Endodermal cell (in vitro differentiated cells): ENCODE measurements around the gene WDR86. TPM values are rescaled to one million over a fixed set of nuclear protein-coding genes. Genes with fewer than 3 reads are reported as not detected.

Experiments used
- DNase-seq: peaks from one replicate; pipeline ENCODE4 v3.0.0-alpha.2; 2017
- H3K27ac ChIP-seq: 2 replicates; pipeline ENCODE4 v1.5.1; 2013; ENCODE audit warnings: mild to moderate bottlenecking, low read depth, low read length, moderate library complexity
- H3K27me3 ChIP-seq: 2 replicates; pipeline ENCODE4 v1.6.1; 2013; ENCODE audit warnings: mild to moderate bottlenecking, low read length, moderate library complexity; ENCODE audit not compliant: insufficient read depth, control insufficient read depth, poor library complexity, severe bottlenecking
- H3K36me3 ChIP-seq: 2 replicates; pipeline ENCODE4 v1.7.0; 2013; ENCODE audit warnings: mild to moderate bottlenecking, low read length, moderate library complexity; ENCODE audit not compliant: control insufficient read depth, insufficient read depth
- H3K4me1 ChIP-seq: one replicate; pipeline ENCODE4 v1.7.0; 2013; ENCODE audit warnings: low read length; ENCODE audit not compliant: control insufficient read depth, insufficient read depth
- H3K4me3 ChIP-seq: 2 replicates; pipeline ENCODE4 v1.5.1; 2013; ENCODE audit warnings: mild to moderate bottlenecking, low read length, moderate library complexity
- H3K9ac ChIP-seq: 2 replicates; pipeline ENCODE4 v1.6.1; 2013; ENCODE audit warnings: mild to moderate bottlenecking, low read length, moderate library complexity; ENCODE audit not compliant: poor library complexity, severe bottlenecking; ENCODE audit errors: extremely low read depth
- H3K9me3 ChIP-seq: 2 replicates; pipeline ENCODE4 v1.6.1; 2013; ENCODE audit warnings: mild to moderate bottlenecking, low read length, moderate library complexity; ENCODE audit not compliant: control insufficient read depth
- H3K27ac Mint-ChIP-seq: 2 replicates; pipeline ENCODE4 v1.8.0; 2020; ENCODE audit warnings: mixed read lengths
- H3K27me3 Mint-ChIP-seq: 2 replicates; pipeline ENCODE4 v1.8.0; 2021; ENCODE audit warnings: mild to moderate bottlenecking, mixed read lengths; ENCODE audit not compliant: insufficient read depth
- H3K36me3 Mint-ChIP-seq: 2 replicates; pipeline ENCODE4 v1.8.0; 2020; ENCODE audit warnings: low read depth, mixed read lengths
- H3K4me1 Mint-ChIP-seq: 2 replicates; pipeline ENCODE4 v1.8.0; 2020; ENCODE audit warnings: mixed read lengths
- H3K4me3 Mint-ChIP-seq: 2 replicates; pipeline ENCODE4 v1.8.0; 2020; ENCODE audit warnings: mild to moderate bottlenecking, moderate library complexity, mixed read lengths
- H3K9me3 Mint-ChIP-seq: 2 replicates; pipeline ENCODE4 v1.8.0; 2020; ENCODE audit warnings: mild to moderate bottlenecking, mixed read lengths
- CTCF ChIP-seq: fragments of 200-600 bp; sonication (generic); conservative IDR thresholded peaks from 2 replicates; pipeline ENCODE4 v1.5.0; 2021; ENCODE audit warnings: antibody characterized with exemption, mild to moderate bottlenecking
- WGBS, 2 experiments: methylation state at CpG; one replicate each; pipeline versions ENCODE4 v1.1.5 to v1.1.7; 2013; ENCODE audit warnings: missing lambda C conversion rate in 2 of 2, mixed read lengths in 1 of 2; ENCODE audit not compliant: insufficient coverage in 1 of 2, insufficient read length in 1 of 2; 5-methylcytosine and 5-hydroxymethylcytosine counted together
- total RNA-seq, 2 donors: library from RNA; stranded (reverse); fragmentation: NEBNext Ultra II Directional in 1 of 2; extraction: Animal tissue kit (Norgen Biotek cat#: 25700) in 1 of 2; gene quantifications; 2 replicates in 1 of 2; 3 replicates in 1 of 2; pipeline ENCODE4 v1.2.1, GENCODE V29; 2021

WDR86 gene
- total RNA-seq, 2 donors from 2014 or later = 83.3 to 94.2 TPM

GRCh38 chr7:151391358-151391730, 18.5 kb downstream of the WDR86 start:
- no peaks in the 10 kb centered on the region for H3K27me3 Mint-ChIP-seq
- H3K27ac Mint-ChIP-seq = no peak overlapping the region

GRCh38 chr7:151390598-151391357, 19.1 kb downstream of the WDR86 start:
- no peak overlapping the region for H3K27ac Mint-ChIP-seq
- 86 to 89% methylated on average over 12 to 25 of the region's 25 CpGs for WGBS, 2 experiments

More at GRCh38 chr7:151391358-151391730, 18.5 kb downstream of the WDR86 start:
- Histone ChIP-seq H3K27me3 (no peaks in the 10 kb centered on the region), H3K36me3 (peaks cover 27% of the 10 kb centered on the region), H3K9me3 (no peaks in the 10 kb centered on the region), H3K27ac (no peak overlapping the region), H3K9ac (no peak overlapping the region), H3K4me1 (no peaks in the 10 kb centered on the region), H3K4me3 (no peak overlapping the region)
- no peak for DNase-seq
- WGBS, 2 experiments = 93 to 94% methylated on average over 7 to 9 of the region's 9 CpGs
- TF ChIP-seq CTCF = no peak
- Mint-ChIP-seq H3K9me3 (no peaks in the 10 kb centered on the region), H3K4me3 (no peak overlapping the region), H3K36me3 (peaks cover 36% of the 10 kb centered on the region), H3K4me1 (no peaks in the 10 kb centered on the region)

GRCh38 chr7:151389768-151390597, 19.9 kb downstream of the WDR86 start:
- no peak for TF ChIP-seq CTCF
- Mint-ChIP-seq H3K36me3 (peaks cover 35% of the 10 kb centered on the region), H3K4me3 (no peak overlapping the region), H3K4me1 (peaks cover under 1% of the 10 kb centered on the region), H3K27ac (no peak overlapping the region), H3K27me3 (no peaks in the 10 kb centered on the region), H3K9me3 (no peaks in the 10 kb centered on the region)
- Histone ChIP-seq H3K27ac (no peak overlapping the region), H3K36me3 (peaks cover 25% of the 10 kb centered on the region), H3K27me3 (no peaks in the 10 kb centered on the region), H3K4me1 (no peaks in the 10 kb centered on the region), H3K4me3 (no peak overlapping the region), H3K9me3 (no peaks in the 10 kb centered on the region), H3K9ac (no peak overlapping the region)
- 93 to 95% methylated on average over 15 to 24 of the region's 24 CpGs for WGBS, 2 experiments
- DNase-seq = no peak

More at GRCh38 chr7:151390598-151391357, 19.1 kb downstream of the WDR86 start:
- Mint-ChIP-seq H3K9me3 (no peaks in the 10 kb centered on the region), H3K4me3 (no peak overlapping the region), H3K27me3 (no peaks in the 10 kb centered on the region), H3K4me1 (no peaks in the 10 kb centered on the region), H3K36me3 (peaks cover 37% of the 10 kb centered on the region)
- Histone ChIP-seq H3K4me3 (no peak overlapping the region), H3K4me1 (no peaks in the 10 kb centered on the region), H3K27me3 (no peaks in the 10 kb centered on the region), H3K9ac (no peak overlapping the region), H3K36me3 (peaks cover 27% of the 10 kb centered on the region), H3K9me3 (no peaks in the 10 kb centered on the region), H3K27ac (no peak overlapping the region)
- DNase-seq = no peak
- TF ChIP-seq CTCF = no peak
